ENCODE results near the gene TSHZ2. TPM values are rescaled to one million over a fixed set of nuclear protein-coding genes. Genes with fewer than 3 reads are reported as not detected.
"Not testable (repeated sequence)": the region's sequence is repeated elsewhere in the genome, so short reads cannot be mapped to it uniquely, and the experiment has no call there.

TSHZ2 gene
- total RNA-seq, 4 donors from 2014 or later: 1.9 to 12.9 (median 5.0) TPM

GRCh38 chr20:53468587-53468986 lies 496.4 kb downstream of the TSHZ2 start:
- in situ Hi-C loops (cut with MboI; ENCODE audit: low pct_ligation_motif_present in 1 of 4, low pct_unique_long_range_greater_than_20kb in 1 of 4, low sequenced_read_pairs in 3 of 4): no loop called here
- Histone ChIP-seq H3K4me1 (no peaks in the 10 kb centered on the region), H3K27ac (no peak overlapping the region), H3K27me3 (no peaks in the 10 kb centered on the region), H3K4me3 (no peak overlapping the region), H3K36me3 (no peaks in the 10 kb centered on the region), H3K9me3 (no peaks in the 10 kb centered on the region)
- no peak for DNase-seq
- 71 to 83% methylated on average over 1 to 5 of the region's 5 CpGs for WGBS, 2 donors (ENCODE audit: low coverage in 1 of 2)
- TF ChIP-seq POLR2AphosphoS5 (IDR thresholded peaks at IDR 0.05) (no peak), POLR2A (IDR thresholded peaks at IDR 0.05) (no peak), CTCF (IDR thresholded peaks at IDR 0.05) (no peak), EP300 (IDR thresholded peaks at IDR 0.05; ENCODE audit: low read depth) (no peak)
- intact Hi-C loops (cut with DNase I; ENCODE audit: low total_unique reads): no loop called here

- DNase-seq; H3K4me3 ChIP-seq; H3K27me3 ChIP-seq; H3K36me3 ChIP-seq; intact Hi-C loops (cut with DNase I; ENCODE audit: low total_unique reads); H3K9me3 ChIP-seq; H3K27ac ChIP-seq; H3K4me1 ChIP-seq; in situ Hi-C loops (cut with MboI; ENCODE audit: low pct_ligation_motif_present in 1 of 4, low pct_unique_long_range_greater_than_20kb in 1 of 4, low sequenced_read_pairs in 3 of 4): not testable (repeated sequence)
- 92% methylated on average over 17 of the region's 18 CpGs; no CpG with 5 or more reads in 1 of the 2 donors for WGBS, 2 donors (ENCODE audit: low coverage in 1 of 2)
Measured at GRCh38 chr20:53472859-53473258, 500.7 kb downstream of the TSHZ2 start.

GRCh38 chr20:53480913-53481312 lies 508.8 kb downstream of the TSHZ2 start:
- H3K4me1 ChIP-seq: no peaks in the 10 kb centered on the region
- H3K27me3 ChIP-seq: no peaks in the 10 kb centered on the region
- no peak for DNase-seq
- no peaks in the 10 kb centered on the region for H3K36me3 ChIP-seq
- no peak for TF ChIP-seq EP300 (IDR thresholded peaks at IDR 0.05; ENCODE audit: low read depth)
- no peak for TF ChIP-seq POLR2AphosphoS5 (IDR thresholded peaks at IDR 0.05)
- TF ChIP-seq POLR2A (IDR thresholded peaks at IDR 0.05): no peak
- TF ChIP-seq CTCF (IDR thresholded peaks at IDR 0.05): no peak
- H3K4me3 ChIP-seq: no peak overlapping the region
- in situ Hi-C loops (cut with MboI; ENCODE audit: low pct_ligation_motif_present in 1 of 4, low pct_unique_long_range_greater_than_20kb in 1 of 4, low sequenced_read_pairs in 3 of 4): no loop called here
- WGBS, 2 donors (ENCODE audit: low coverage in 1 of 2): 90 to 92% methylated on average over 2 of the region's 2 CpGs
- no peaks in the 10 kb centered on the region for H3K9me3 ChIP-seq
- no peak overlapping the region for H3K27ac ChIP-seq
- intact Hi-C loops (cut with DNase I; ENCODE audit: low total_unique reads): no loop called here

GRCh38 chr20:53487461-53488200 lies 515.5 kb downstream of the TSHZ2 start:
- H3K27ac ChIP-seq: no peak overlapping the region

More at GRCh38 chr20:53487461-53488200, 515.5 kb downstream of the TSHZ2 start:
- TF ChIP-seq POLR2AphosphoS5 (IDR thresholded peaks at IDR 0.05): no peak
- no peak for TF ChIP-seq CTCF (IDR thresholded peaks at IDR 0.05)
- TF ChIP-seq POLR2A (IDR thresholded peaks at IDR 0.05): no peak
- TF ChIP-seq EP300 (IDR thresholded peaks at IDR 0.05; ENCODE audit: low read depth): no peak
- Histone ChIP-seq H3K36me3 (no peaks in the 10 kb centered on the region), H3K4me1 (no peaks in the 10 kb centered on the region), H3K9me3 (no peaks in the 10 kb centered on the region), H3K4me3 (no peak overlapping the region), H3K27me3 (no peaks in the 10 kb centered on the region)
- in situ Hi-C loops (cut with MboI; ENCODE audit: low pct_ligation_motif_present in 1 of 4, low pct_unique_long_range_greater_than_20kb in 1 of 4, low sequenced_read_pairs in 3 of 4): no loop called here
- DNase-seq: no peak
- intact Hi-C loops (cut with DNase I; ENCODE audit: low total_unique reads): no loop called here
- WGBS, 2 donors (ENCODE audit: low coverage in 1 of 2): 67 to 71% methylated on average over 4 of the region's 4 CpGs
